K562 treated with DMSO at 1 percent for 12 hours (cell line): ENCODE results near the gene ZMIZ1. TPM values are rescaled to one million over a fixed set of nuclear protein-coding genes. Genes with fewer than 3 reads are reported as not detected.

Source experiments
- total RNA-seq: library from RNA; unstranded; fragments of 300-600 nt; gene quantifications from 2 replicates; pipeline ENCODE4 v1.2.3, GENCODE V29; 2022; ENCODE audit not compliant: insufficient read depth

The ZMIZ1 gene
- total RNA-seq = 12.4 and 43.5 TPM in 2 replicates

DNA sequence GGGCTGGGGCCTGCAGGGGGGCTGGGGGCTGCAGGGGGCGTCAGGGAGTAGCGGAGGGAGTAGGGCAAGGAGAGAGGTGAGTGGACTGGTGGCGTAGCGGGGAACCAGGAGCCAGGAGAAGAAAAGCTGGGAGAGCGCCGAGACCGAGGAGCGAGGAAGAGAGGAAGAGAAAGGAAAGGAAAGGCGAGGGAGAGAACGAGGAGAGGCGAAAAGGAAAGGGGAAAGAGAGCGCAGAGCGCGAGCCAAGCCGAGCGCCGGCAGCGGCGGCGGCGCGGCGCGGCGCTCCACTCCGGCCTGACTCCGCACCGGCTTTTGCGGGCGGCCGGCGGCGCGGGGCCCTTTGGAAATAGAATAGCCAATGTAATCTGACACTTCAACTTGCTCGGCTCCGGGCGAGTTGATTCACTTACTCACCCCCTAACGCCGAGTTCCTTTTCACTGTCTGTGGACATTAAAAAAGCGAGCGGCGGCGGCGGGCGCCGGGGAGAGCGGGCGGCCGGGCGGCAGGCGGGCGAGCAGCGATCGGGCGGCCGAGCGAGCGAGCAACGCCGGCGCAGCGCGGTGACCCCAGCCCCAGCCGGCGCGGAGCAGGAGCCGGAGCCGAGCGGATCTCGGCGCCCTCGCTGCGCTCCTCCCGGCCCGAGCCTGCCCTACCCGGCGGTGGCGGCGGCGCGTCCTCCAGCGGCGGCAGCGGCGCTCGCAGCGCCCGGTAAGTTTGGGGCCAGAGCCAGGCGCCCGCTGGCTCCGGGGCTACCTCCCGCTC is at the start of gene ZMIZ1:
Gene ZMIZ1, plus strand, starts transcription at position 405 of the 763 bp plus-strand sequence. CDS start 132,667 bp downstream, outside the sequence.

DNA sequence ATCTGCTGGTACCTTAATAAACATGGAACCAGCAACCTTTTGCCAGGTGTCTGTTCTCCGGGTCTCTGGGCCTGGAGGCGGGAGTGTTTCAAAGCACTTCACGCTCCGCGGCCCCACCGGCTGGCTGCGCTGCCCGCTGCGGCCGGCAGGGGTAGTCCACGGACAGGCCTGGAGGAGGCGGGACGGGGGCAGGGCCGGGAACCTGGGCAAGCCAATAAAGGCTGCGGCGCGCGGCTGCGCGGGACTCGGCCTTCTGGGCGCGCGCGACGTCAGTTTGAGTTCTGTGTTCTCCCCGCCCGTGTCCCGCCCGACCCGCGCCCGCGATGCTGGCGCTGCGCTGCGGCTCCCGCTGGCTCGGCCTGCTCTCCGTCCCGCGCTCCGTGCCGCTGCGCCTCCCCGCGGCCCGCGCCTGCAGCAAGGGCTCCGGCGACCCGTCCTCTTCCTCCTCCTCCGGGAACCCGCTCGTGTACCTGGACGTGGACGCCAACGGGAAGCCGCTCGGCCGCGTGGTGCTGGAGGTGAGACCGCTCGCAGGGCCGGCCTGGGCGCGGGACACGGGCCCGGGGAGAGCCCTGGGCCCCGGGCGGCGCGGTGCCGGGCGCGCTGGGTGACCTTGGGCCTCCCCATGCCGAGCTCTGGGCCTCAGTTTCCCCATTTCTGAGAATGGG is 278.6 kb downstream of the ZMIZ1 start, which contains the start of gene PPIF:
Gene PPIF, plus strand, starts transcription at position 244 of the 668 bp plus-strand sequence. Its CDS starts 80 bp downstream, at position 324.

